IMR-90 (cell line): ENCODE results near the gene FBXL16.

Experiments
- POLR2A ChIP-seq: IDR thresholded peaks from 2 replicates; pipeline ENCODE4 v1.6.1; 2012; ENCODE audit warnings: mild to moderate bottlenecking, low read depth, low read length
- TF ChIP-seq, protein P1 (sequence below): conservative IDR thresholded peaks from 2 replicates; pipeline ENCODE4 v1.5.1; 2012; ENCODE audit warnings: mild to moderate bottlenecking, low read depth, low read length, improper control_type of control experiment

DNA sequence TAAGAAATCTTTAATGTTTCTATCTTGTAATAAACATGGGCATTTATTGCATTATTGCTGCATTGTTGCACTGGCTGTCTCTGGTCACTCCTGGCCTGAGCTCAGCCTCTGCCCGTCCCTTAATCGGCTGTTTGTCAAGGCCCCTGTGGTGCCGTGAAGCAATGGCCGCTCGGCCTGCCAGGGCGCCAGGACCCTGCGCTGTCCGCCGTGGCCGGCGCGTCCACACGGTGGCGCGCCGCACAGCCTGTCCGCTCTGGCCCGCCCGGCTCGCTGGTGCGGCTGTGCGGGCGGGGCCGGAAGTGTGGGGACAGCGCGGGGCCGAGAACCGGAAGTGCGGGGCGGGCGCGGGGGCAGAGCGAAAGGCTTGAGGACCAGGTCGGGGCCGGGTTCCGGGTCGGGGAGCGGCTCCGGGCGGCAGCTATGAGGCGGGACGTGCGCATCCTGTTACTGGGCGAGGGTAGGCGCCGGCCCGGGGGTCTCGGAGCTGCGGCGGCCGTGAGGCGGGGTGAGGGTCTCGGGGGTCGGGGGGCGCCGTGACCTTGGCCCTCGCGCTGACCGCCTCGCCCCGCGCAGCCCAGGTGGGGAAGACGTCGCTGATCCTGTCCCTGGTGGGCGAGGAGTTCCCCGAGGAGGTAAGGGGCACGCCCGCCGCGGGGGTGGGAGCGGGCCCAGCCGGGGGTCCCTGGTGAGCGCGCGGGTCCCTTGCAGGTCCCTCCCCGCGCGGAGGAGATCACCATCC lies 37.7 kb downstream of the FBXL16 start, which contains the start of gene RHOT2:
- TF ChIP-seq, protein P1, sequence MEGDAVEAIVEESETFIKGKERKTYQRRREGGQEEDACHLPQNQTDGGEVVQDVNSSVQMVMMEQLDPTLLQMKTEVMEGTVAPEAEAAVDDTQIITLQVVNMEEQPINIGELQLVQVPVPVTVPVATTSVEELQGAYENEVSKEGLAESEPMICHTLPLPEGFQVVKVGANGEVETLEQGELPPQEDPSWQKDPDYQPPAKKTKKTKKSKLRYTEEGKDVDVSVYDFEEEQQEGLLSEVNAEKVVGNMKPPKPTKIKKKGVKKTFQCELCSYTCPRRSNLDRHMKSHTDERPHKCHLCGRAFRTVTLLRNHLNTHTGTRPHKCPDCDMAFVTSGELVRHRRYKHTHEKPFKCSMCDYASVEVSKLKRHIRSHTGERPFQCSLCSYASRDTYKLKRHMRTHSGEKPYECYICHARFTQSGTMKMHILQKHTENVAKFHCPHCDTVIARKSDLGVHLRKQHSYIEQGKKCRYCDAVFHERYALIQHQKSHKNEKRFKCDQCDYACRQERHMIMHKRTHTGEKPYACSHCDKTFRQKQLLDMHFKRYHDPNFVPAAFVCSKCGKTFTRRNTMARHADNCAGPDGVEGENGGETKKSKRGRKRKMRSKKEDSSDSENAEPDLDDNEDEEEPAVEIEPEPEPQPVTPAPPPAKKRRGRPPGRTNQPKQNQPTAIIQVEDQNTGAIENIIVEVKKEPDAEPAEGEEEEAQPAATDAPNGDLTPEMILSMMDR: peak; percentile 98
- peak; percentile 82 for TF ChIP-seq POLR2A
